ENCODE data around the gene SH3RF3. TPM values are rescaled to one million over a fixed set of nuclear protein-coding genes. Genes with fewer than 3 reads are reported as not detected.

SH3RF3 gene
- total and polyA plus RNA-seq, 10 of the 15 experiments (the other 5 are each of a cell fraction or from before 2014, with no cell fraction given), result 0.08 to 8.8 (median 2.3) TPM

- TF ChIP-seq GABPA (IDR thresholded peaks at IDR 0.05; ENCODE audit: low read depth), result no peak
- no peak for TF ChIP-seq BMI1 (IDR thresholded peaks at IDR 0.05; ENCODE audit: borderline replicate concordance)
- TF ChIP-seq MXI1 (IDR thresholded peaks at IDR 0.05; ENCODE audit: low read depth, low read length), result no peak
- TF ChIP-seq CBFB (IDR thresholded peaks at IDR 0.05; ENCODE audit: low read depth), result no peak
- TF ChIP-seq ESRRA (IDR thresholded peaks at IDR 0.05; ENCODE audit: low read length), result no peak
- TF ChIP-seq USF2 (IDR thresholded peaks at IDR 0.05; ENCODE audit: borderline replicate concordance, low read depth, low read length), result no peak
- 0 out of 2 replicates have a peak, but pooled peaks have one; percentile 6 for TF ChIP-seq SMC3 (IDR thresholded peaks at IDR 0.05; ENCODE audit: borderline replicate concordance, low read length)
- peak; percentile 89 for TF ChIP-seq SPI1 (IDR thresholded peaks at IDR 0.05; ENCODE audit: borderline replicate concordance, insufficient read depth, low read depth, low read length)
- TF ChIP-seq IRF5 (IDR thresholded peaks at IDR 0.05; ENCODE audit: borderline replicate concordance), result no peak
- TF ChIP-seq USF1 (IDR thresholded peaks at IDR 0.05; ENCODE audit: borderline replicate concordance, extremely low read length, insufficient read depth, low read depth, low read length), result no peak
- TF ChIP-seq ZNF24 (IDR thresholded peaks at IDR 0.05), result no peak
- TF ChIP-seq SMARCA5 (IDR thresholded peaks at IDR 0.05), result peak; percentile 88
- TF ChIP-seq RUNX3 (IDR thresholded peaks at IDR 0.05; ENCODE audit: low read length), result peak; percentile 66
- no peak for TF ChIP-seq HDGF (IDR thresholded peaks at IDR 0.05)
- TF ChIP-seq RELB (IDR thresholded peaks at IDR 0.05; ENCODE audit: low read depth), result 0 out of 2 replicates have a peak, but pooled peaks have one; percentile 20
- no peak for TF ChIP-seq IRF3 (IDR thresholded peaks at IDR 0.05)
- peak; percentile 80 for TF ChIP-seq CUX1 (IDR thresholded peaks at IDR 0.05; ENCODE audit: insufficient replicate concordance, low read depth, low read length)
- no peak for TF ChIP-seq TCF3 (IDR thresholded peaks at IDR 0.05; ENCODE audit: borderline replicate concordance, insufficient read depth, low read depth, low read length)
Measured at GRCh38 chr2:109254174-109254904, 125.3 kb downstream of the SH3RF3 start (continued).

All from GM12878 (cell line).